IPS DF 19.7 (cell line): Measurements from ENCODE around the gene CDYL.
"Not testable (repeated sequence)": the region's sequence is repeated elsewhere in the genome, so short reads cannot be mapped to it uniquely, and the experiment has no call there.

ENCODE experiments used
- DNase-seq: peaks from one replicate; pipeline ENCODE4 v3.0.0-alpha.2; 2013; ENCODE audit warnings: low read depth, low spot score

CDYL gene

DNA sequence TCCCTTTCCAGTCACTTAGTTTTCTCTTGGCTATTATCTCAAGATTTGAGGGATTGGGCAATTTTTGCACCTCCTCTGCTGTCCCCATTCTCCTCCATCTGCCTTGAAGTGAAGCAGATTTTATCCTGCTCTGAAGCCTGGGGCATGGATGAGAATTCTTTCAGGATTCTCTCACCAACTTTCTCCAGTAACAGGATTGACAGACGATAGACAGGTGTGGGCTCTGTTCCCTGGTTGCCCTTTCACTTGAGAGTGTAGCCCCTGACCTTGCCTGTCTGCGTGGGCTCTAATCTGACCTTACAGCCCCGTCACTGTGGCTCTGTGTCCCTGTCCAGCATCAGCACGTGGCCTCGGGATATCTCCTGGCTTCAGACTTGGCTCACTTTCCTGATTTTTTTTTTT, 27.1 kb downstream of the CDYL start:
- no peak for DNase-seq

DNA sequence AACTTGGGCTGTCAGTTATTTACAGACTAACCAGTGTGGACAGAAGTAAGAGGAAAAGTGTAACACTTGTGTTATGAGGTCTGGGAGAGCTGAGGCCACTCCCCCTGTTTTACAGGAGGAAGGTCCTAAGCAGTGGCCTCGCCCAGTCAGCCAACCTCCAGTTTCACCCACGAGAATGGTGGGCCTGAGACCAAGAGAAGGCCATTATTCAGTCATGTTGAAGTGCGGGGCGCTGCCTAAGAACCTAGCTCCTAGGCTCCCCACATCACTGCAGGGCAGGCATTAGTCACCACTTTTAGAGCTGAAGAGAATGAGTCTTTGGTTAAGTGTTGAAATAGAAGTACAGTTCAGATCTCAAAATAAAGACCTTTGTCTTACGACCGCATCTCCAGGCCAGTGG, 27.9 kb downstream of the CDYL start:
- no peak for DNase-seq

DNA sequence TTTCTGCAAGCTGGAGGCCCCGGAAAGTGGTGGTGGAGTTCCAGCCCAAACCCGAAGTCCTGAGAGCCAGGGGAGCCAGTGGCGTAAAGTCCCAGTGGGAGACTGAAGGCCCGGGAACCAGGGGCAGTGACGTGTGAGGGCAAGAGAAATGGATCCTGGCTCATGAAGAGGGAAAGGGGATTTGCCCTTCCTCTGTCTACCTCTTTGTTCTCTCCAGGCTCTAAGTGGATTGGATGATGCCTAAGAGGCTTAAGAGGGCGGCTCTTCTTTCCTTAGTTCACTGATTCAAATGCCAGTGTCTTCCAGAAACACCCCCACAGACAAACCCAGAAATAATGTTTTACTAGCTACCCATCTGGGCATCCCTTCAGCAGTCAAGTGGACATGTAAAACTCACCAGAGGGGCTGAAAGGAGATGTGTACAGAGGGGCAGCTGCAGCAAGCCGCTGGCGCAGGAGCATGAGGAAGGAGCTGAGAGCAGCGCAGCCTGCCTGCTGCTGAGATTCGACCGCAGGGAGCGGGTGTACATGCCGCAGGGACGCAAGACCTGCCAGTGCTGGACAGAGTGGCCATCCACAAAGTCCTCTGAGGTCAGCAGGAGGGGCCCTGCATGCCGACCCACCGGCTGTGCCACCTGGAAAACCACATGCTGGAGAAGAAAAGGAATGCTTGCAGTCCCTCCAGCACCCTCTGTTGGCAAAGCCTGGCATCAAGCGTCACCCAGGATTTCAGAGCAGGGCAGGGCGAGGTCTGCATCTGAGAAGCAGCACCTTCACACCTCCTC, 29.5 kb downstream of the CDYL start:
- DNase-seq, result peak; percentile 23

DNA sequence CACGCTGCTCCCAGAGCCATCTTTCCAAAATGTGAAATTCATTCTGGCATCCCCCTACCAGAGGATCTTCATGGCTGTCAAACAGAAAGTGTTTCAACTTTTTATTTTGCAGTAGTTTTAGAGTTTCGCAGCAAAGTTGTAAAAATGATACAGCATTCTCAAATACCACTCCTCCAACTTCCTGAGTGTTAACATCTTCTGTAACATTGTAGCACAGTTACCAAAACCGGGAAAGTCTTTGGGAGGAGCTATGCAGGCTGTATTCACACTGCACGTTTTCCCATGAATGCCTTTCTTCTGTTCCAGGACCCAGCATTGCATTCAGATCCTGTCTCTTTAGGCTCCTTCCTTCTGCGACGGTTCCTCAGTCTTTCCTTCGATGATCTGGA, 30.1 kb downstream of the CDYL start:
- DNase-seq, result no peak

DNA sequence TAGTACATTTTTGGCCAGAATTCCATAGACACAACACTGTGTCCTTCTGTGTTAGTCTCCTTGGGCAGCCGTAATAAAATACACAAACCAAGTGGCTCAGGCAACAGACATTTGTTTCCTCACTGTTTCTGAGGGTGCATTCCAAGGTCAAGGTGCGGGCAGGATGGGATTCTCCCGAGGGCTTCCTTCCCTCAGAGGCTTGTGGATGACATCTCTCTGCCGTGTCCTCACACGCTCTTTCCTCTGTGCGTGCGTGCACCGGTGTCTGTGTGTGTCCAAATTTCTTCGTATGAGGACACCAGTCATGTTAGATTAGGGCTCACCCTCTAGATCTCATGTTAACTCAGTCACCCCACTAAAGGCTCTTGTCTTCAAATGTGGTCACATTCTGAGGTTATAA, 30.6 kb downstream of the CDYL start:
- DNase-seq, result no peak

DNA sequence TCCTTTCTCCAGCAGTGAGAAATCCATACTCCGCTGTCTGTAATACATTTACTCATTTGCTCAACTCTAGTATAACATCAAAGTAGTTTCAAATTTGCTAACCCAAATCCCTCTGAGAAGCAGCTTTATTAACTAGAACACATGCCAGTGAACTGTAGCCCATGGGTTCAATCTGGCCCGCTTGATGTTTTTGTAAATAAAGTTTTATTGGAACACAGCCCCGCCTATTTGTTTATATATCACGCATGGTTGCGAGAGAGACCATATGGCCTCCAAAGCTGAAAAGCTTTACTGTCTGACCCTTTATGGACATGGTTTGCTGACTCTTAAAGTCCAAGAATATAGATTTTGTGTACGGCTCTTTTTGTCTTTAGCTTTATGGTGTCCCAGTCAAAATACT, 32.2 kb downstream of the CDYL start:
- no peak for DNase-seq

DNA sequence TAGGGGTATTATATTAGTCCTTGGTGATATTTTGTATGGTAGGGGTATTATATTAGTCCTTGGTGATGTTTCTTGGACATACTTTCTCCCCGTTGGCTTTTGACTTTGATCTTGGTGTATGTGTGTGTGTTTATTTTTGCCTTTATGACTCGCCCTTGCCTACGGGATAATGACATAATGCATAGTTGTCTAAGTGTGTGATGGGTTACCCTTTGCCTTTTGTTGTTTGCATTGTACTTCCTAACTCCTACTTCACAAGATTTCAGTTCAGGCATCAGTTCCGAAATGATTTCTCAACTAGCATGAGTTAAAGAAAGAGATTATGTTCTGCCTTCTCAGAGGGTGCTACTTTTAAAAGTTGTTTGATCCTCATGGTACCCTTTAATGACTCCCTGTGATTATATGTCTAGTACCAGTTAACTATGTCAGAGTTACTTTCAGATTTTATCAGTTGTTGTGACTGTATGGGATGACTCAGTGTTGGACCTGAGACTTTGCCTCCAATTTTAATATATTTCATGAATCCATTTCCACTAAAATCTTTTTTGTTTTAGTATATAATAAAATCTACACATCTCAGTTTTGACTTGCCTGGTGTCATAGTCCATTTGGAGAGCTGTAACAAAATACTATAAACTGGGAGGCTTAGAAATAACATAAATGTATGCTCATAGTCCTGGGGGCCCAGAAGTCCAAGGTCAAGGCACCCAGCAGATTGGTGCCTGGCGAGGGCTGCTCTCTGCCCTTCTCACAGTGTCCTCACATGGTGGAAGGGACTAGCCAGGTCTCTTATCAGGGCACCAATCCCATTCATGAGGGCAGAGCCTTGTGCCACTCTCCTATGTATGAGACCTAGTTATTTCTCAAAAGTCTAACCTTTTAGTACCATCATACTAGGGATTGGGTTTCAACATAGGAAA, 34.1 kb downstream of the CDYL start:
- no peak for DNase-seq

DNA sequence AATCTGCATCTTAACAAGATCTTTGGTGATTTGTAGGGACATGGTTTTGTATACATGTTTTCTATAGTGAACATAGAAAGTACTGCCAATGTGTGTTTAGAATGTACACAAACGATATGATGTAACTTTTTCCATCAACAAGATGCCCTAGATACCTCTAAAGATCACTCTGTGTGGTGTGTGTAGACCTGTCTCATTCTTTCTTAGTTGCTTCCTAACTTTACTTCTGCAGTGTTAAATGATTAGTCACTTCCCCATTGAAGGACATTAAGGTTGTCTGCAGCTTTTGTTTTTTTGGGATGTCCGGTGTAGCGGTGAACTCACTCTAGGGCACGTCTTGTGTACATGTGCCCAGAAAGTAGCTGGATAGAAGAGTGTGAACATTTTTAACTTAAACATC, 35.9 kb downstream of the CDYL start:
- no peak for DNase-seq

DNA sequence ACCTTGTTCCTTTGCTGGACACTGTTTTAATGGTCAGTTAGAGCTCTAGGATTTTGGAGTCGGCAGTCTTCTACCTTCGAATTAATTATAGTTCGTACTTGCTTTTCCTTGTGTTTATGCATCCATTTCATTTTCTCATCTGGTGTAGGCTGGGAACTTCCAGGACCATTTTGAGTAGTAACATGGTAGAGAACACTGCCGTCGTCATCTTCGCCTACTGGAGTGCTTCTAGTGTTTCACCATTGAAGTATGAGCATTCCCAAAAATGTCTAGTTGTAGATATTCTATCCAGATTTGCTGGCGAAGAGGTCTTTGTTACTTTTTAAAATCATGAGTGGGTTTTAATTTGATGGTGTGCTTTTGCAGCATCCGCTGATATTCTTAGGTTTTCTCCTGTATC, 36.9 kb downstream of the CDYL start:
- no peak for DNase-seq

DNA sequence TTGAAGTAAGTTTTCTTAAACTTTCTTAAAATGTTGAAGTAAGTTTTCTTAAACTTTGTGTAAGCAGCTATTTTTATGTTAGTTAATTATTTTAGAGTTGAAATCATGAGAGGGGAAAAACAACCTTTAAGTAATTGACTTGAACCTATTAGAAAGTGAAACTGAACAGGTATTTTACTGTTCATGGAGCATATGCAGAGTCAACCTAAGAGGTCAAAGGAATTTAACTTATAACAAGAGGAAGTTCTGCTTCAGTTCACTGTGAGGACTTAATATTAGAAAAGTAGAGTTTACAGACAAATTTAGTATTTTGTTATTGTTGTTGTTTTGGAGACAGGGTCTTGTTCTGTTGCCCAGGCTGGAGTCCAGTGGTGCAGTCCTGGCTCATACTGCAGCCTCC, 38.0 kb downstream of the CDYL start:
- no peak for DNase-seq

DNA sequence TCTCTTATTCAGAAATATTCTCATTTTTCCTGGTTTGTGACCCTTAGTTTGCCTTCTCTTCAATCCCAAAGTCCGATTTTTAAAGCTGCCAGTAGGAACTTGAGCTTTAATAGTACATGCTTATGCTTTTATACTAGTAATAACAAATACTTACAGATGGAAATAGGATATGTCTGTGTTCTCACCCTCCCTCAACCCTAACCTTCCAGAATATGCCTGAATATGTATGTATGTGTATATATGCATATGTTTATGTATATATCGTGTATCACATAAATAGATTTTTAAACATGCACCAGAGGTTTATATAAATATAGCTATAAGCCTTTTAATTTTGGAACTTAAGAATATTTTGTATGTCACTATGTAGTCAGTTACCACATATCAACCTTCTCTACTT, 38.8 kb downstream of the CDYL start:
- DNase-seq, result no peak

DNA sequence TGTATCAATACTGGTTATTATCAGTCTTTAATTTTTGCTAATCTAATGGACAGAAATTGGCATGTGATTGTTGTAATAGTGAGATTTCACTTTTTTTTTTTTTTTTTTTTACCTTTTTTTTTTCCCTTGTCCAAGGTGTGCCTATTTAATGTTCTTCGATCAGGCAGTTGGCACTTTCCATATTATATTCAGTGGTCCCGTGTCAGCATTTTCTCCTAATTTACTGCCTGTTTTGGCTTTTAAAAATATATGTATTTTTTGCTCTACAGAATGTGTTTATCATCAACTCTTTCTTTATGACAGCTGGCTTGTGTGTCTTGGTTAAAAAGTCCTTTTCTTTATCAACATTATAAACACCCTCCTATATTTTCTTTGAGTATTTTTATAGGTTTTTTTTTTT, 39.4 kb downstream of the CDYL start:
- DNase-seq, result no peak

DNA sequence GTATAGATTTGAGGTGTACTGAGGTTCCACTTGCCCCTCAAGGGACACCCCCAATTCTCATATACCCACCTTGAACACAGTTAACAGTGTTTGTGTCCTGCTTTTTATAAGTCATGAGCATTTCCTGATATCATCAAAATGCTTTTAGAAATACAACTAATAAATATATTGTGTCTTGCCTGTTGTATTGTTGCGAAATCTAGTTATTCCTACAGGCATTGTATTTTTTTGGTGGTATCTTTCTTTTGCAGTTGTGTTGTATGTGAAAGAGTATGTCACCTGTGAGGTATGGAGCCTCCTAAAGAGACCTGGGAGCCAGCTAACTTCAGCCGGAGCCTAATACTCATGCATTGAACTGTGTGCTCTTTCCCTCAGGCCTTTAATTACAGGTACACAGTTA, 40.7 kb downstream of the CDYL start:
- no peak for DNase-seq

DNA sequence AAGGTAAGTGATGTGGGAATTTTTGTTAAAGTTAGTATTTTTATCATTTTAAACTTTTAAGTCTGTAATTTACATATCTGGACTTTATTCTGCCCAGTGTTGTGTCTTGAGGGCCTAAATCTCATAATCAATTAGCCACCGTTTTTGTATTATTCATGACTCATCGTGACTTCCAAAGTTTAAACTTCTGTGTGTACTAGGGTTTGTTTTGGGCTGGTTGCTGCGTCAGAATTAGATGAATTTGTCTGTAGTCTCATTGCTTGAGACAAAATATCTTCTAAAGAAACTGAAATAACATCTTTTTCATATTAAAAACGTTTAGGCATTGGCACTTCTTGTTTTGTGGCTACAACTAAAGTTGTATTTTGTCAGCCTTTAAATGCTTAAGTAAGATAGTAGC, 41.3 kb downstream of the CDYL start:
- DNase-seq, result no peak

DNA sequence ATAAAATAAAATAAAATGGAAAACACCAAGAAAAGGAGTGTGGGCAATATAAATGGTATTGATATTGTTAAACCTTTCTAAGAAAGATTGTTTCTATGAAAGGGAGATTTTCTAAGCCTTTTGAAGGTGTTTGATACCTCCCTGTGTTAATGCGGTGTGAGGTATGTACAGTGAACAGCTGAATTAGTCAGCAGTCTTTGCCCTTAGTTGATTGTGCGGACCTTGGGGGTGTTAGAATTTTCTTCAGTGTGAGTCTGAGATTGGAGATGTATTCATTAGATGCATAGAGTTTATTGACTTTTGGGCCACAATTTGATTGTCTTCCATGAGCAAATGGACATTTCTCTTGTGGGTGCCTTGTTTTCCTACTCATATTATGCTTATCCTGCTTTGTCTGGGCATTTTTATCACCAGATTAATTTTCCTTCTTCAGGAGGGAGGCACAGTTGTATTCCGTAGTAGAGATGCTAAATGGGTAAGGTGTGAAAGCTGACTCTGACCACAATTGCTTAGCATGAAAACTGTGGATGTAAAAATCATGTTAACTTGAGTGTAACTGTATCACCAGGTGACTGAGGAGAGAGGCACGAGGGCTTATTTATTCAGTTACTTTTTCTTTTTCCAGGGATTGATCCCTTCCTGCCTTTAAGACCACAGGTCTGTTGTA, 42.2 kb downstream of the CDYL start:
- DNase-seq, result no peak

DNA sequence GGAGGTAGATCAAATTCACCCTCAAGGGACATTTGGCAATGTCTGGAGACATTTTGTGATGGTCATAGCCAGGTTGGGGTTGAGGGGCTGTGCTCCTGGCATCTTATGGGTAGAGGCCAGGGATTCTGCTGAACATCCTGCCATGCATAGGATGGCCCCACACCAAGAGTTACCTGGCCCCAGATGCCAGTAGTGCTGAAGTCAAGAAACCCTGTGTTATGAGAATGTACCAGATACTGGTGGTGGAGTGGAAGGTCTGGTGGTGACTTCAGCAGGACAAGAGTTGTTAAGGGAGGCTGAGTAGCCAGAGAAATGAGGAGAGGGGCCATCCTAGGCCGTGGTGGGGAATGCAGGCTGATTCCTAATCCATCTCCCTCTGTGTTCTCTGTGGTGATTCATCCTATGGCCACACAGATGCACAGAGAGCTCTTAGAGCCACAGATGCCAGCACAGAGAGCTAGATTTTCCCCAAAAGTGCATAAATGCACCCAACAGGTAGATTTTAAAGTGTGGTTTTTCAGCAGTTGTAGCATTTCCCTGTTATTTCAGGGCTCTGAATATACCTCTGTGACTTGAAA, 43.6 kb downstream of the CDYL start:
- no peak for DNase-seq

DNA sequence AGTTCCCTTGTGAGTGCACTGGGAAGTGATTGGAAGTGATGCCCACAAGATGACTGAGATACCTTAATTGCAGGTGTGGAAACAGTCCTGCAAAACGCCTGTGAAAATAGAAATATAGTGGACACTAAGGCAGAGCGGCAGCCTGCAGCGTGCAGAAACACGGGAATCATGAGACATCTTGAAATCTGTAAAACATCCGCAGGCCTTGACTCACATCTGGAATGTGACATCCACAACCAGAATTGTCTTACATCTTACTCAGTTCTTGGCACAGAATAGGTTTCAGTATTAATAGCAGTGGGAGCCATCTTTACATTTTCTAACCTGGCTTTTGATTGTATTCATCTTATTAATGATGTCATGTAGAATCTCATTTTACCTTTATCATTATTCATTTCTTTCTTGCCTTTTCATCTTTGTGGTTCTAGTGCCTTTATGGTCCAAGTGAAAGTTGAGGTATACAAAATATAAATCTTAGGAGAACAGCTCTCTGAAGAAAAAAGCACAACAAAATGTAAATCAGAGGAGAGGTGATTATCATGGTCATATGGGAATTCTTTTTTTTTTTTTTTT, 44.6 kb downstream of the CDYL start:
- DNase-seq, result no peak

DNA sequence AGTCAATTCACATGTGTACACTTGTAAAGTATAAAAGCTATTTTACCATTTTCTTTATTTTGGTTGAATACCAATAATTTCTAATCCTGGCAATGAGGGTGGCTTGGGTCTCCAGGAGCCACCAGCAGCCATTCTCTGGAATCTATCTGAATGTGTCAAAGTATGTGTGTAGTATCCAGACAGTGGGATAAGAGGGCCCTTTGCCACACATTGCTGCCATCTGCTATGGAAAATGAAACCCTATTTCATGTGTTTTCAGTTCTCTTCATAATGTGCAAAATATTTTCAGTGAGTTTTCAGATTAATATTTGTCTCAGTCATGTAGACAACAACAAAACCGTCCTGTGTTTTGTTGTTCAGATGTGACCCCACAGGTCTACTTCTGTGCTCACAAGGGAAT, 46.3 kb downstream of the CDYL start:
- DNase-seq, result no peak

DNA sequence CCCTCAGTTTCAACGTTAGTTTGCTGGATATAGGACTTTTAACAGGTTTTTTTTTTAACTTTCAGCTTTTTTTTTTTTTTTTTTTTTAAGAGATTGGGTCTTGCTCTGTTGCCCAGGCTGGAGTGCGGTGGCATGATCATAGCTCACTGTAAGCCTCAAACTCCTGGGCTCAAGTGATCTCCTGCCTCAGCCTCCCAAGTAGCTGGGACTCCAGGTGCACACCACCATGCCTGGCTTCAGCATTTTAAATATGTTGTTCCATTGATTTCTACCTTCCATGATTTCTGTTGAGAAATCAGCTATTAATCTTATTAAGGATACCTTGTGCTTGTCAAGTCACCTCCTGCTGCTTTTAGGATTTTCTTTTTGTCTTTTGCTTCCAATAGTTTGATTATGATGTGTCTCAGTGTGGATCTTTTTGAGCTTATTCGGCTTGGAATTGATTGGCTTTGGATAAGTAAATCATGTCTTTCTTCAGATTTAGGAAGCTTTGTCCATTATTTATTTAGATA, 52.0 kb downstream of the CDYL start:
- no peak for DNase-seq

DNA sequence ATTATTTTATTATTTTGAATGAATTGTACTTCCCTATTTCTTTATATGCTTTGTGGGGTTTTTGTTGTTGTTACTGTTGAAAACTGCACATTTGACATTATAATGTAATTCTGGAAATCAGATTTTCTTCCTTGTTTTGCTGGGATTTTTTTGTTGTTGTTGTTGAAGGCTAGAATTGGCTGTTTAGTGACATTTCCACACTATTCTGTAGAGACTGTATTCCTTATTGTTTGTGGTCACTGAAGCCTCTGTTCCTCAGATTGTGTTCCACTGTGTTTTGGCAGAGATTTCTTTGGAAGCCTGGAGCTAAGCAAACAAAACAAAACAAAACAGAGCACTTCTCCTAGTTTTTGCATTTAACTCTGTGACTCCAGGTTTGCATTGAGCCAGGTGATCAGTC, 52.9 kb downstream of the CDYL start:
- DNase-seq, result no peak

DNA sequence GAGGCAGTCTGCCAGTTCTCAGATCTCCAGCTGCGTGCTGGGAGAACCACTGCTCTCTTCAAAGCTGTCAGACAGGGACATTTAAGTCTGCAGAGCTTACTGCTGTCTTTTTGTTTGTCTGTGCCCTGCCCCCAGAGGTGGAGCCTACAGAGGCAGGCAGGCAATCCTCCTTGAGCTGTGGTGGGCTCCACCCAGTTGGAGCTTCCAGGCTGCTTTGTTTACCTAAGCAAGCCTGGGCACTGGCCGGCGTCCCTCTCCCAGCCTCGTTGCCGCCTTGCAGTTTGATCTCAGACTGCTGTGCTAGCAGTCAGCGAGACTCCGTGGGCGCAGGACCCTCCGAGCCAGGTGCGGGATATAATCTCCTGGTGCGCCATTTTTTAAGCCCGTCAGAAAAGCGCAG, 59.3 kb downstream of the CDYL start:
- not testable (repeated sequence) for DNase-seq

DNA sequence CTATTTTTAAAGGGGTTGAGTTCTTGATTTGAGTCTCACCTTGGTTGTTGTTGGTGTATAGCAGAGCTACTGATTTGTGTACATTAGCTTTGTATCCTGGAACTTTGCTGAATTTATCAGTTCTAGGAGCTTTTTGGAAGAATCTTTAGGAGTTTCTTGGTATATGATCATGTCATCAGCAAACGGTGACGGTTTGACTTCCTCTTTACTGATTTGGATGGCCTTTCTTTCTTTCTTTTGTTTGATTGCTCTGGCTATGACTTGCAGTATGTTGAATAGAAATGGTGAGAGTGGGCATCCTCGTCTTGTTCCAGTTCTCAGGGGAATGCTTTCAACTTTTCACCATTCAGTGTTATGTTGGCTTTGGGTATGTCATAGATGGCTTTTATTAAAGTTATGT, 64.0 kb downstream of the CDYL start:
- DNase-seq, result no peak
